Activated naive CD4-positive, alpha-beta T cell treated with anti-CD3 and anti-CD28 coated beads, Interleukin-2, amount 10 ng/mL, durations not matched to agents 5 hours and 36 hours (primary cell): ENCODE data around the gene TRIM42. TPM values are rescaled to one million over a fixed set of nuclear protein-coding genes. Genes with fewer than 3 reads are reported as not detected.

Experiments
- total RNA-seq, 2 experiments: library from RNA; stranded (reverse); gene quantifications; one replicate each; pipeline ENCODE4 v1.2.3, GENCODE V29; 2021

TRIM42 gene
- total RNA-seq = not detected

DNA sequence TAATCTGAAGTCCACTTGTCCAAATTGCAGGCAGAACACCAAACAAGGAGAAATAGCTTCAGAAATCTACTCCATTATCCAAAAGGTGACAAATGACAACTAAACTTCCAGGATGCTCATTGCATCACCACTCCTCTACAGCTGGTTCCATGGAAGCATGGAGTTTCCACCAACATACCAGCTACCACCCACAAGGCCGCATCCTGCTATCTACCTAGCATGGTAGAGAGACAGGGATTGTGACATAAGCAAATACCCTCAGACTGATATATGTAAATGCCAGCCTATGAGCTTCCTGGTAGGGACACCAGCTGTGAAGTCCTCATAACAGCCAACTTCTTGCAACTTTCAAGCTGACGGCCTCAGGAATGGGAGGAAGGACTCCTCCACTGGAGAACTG, at the start of gene TRIM42:
TRIM42 (plus strand) TSS at position 301 of the 400 bp plus-strand sequence. CDS start 166 bp downstream, outside the sequence.

